Measurements from ENCODE around the gene TENM4.

DNA sequence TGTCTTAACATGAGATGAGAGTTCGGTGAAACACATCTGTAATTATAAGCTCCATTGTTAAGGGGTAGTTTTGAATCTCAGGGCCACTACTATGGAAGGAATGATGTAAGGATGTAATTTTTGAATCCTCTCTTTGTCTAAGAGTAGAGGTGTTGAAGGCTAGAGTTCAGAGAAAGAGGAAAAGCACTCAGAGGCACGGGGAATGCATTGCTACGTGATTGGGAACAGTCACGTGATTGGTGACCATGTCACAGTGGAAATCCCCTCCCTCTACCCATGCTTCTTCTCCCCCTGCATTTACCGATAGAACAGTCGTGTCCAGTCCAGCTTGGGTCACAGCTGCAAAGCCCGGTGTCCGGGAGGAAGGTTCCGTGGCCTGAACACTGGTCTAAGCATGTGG is 635.8 kb downstream of the TENM4 start:
- no peak for TF ChIP-seq POLR2AphosphoS5 (IDR thresholded peaks at IDR 0.05; ENCODE audit: borderline replicate concordance, low read depth, low read length)
- no peak for TF ChIP-seq EZH2 (IDR thresholded peaks at IDR 0.05)
- no peak for TF ChIP-seq FOXP2 (optimal IDR thresholded peaks at IDR 0.05; ENCODE audit: control extremely low read depth, extremely low read length, insufficient read depth)
